H9 (cell line): ENCODE measurements around the gene KRT84. TPM values are rescaled to one million over a fixed set of nuclear protein-coding genes. Genes with fewer than 3 reads are reported as not detected.

Experiments
- DNase-seq: peaks from one replicate; pipeline ENCODE4 v3.0.0-alpha.2; 2017
- H2AFZ ChIP-seq: one replicate; pipeline ENCODE4 v1.6.1; 2013; ENCODE audit warnings: mild to moderate bottlenecking, low read length, control low read depth, moderate library complexity
- H2AK5ac ChIP-seq: 2 replicates; pipeline ENCODE4 v1.6.1; 2013; ENCODE audit warnings: low read length, control low read depth, mixed read lengths; ENCODE audit not compliant: insufficient read length
- H2BK120ac ChIP-seq: one replicate; pipeline ENCODE4 v1.6.1; 2013; ENCODE audit warnings: low read depth, mild to moderate bottlenecking, low read length, control low read depth, inconsistent platforms; ENCODE audit not compliant: poor library complexity, severe bottlenecking
- H2BK12ac ChIP-seq: 2 replicates; pipeline ENCODE4 v1.6.1; 2013; ENCODE audit warnings: low read length, control low read depth, mixed read lengths, low read depth; ENCODE audit not compliant: insufficient read length
- H2BK15ac ChIP-seq: 2 replicates; pipeline ENCODE4 v1.6.1; 2013; ENCODE audit warnings: low read depth, low read length, control low read depth
- H2BK20ac ChIP-seq: one replicate; pipeline ENCODE4 v1.6.1; 2013; ENCODE audit warnings: low read depth, mild to moderate bottlenecking, low read length, control low read depth, inconsistent platforms; ENCODE audit not compliant: poor library complexity, severe bottlenecking
- H2BK5ac ChIP-seq: 2 replicates; pipeline ENCODE4 v1.6.1; 2013; ENCODE audit warnings: low read length, control low read depth, mixed read lengths; ENCODE audit not compliant: insufficient read length
- H3K14ac ChIP-seq: 2 replicates; pipeline ENCODE4 v1.6.1; 2013; ENCODE audit warnings: low read length, control low read depth; ENCODE audit not compliant: insufficient read depth
- H3K18ac ChIP-seq: 2 replicates; pipeline ENCODE4 v1.6.1; 2013; ENCODE audit warnings: low read depth, mild to moderate bottlenecking, mixed read lengths, low read length, control low read depth; ENCODE audit not compliant: insufficient read length
- H3K23ac ChIP-seq: 2 replicates; pipeline ENCODE4 v1.6.1; 2013; ENCODE audit warnings: low read length, control low read depth, mixed read lengths, low read depth; ENCODE audit not compliant: insufficient read length
- H3K23me2 ChIP-seq: 2 replicates; pipeline ENCODE4 v1.6.1; 2013; ENCODE audit warnings: low read depth, mild to moderate bottlenecking, mixed read lengths, low read length, control low read depth; ENCODE audit not compliant: insufficient read length, poor library complexity, severe bottlenecking
- H3K27ac ChIP-seq: 2 replicates; pipeline ENCODE4 v1.5.1; 2013; ENCODE audit warnings: low read length, control low read depth, mixed read lengths, low read depth; ENCODE audit not compliant: insufficient read length
- H3K27me3 ChIP-seq: 2 replicates; pipeline ENCODE4 v1.6.1; 2013; ENCODE audit warnings: low read length, control low read depth, inconsistent platforms; ENCODE audit not compliant: insufficient read depth
- H3K4ac ChIP-seq: 2 replicates; pipeline ENCODE4 v1.6.1; 2013; ENCODE audit warnings: low read depth, mild to moderate bottlenecking, control low read depth, inconsistent platforms, low read length, moderate library complexity
- H3K4me1 ChIP-seq: 2 replicates; pipeline ENCODE4 v1.6.1; 2013; ENCODE audit warnings: low read length, control low read depth, inconsistent platforms; ENCODE audit not compliant: insufficient read depth
- H3K4me2 ChIP-seq: 2 replicates; pipeline ENCODE4 v1.6.1; 2013; ENCODE audit warnings: low read length, control low read depth, mixed read lengths; ENCODE audit not compliant: insufficient read length, insufficient read depth
- H3K56ac ChIP-seq: 2 replicates; pipeline ENCODE4 v1.6.1; 2013; ENCODE audit warnings: low read depth, mild to moderate bottlenecking, mixed read lengths, low read length, control low read depth; ENCODE audit not compliant: insufficient read length
- H3K79me1 ChIP-seq: 2 replicates; pipeline ENCODE4 v1.6.1; 2013; ENCODE audit warnings: low read depth, mild to moderate bottlenecking, moderate library complexity, low read length, control low read depth, inconsistent platforms; ENCODE audit not compliant: insufficient read depth, poor library complexity, severe bottlenecking
- H3K79me2 ChIP-seq: 2 replicates; pipeline ENCODE4 v1.6.1; 2013; ENCODE audit warnings: low read length, control low read depth, inconsistent platforms; ENCODE audit not compliant: insufficient read depth
- H3K9ac ChIP-seq: 2 replicates; pipeline ENCODE4 v1.6.1; 2013; ENCODE audit warnings: low read length, control low read depth, mixed read lengths; ENCODE audit not compliant: insufficient read length; ENCODE audit errors: extremely low read depth
- H3K9me3 ChIP-seq: one replicate; pipeline ENCODE4 v1.6.1; 2013; ENCODE audit warnings: low read depth, low read length, inconsistent platforms; ENCODE audit not compliant: control insufficient read depth
- H3T11ph ChIP-seq: one replicate; pipeline ENCODE4 v1.6.1; 2013; ENCODE audit warnings: mild to moderate bottlenecking, low read length, control low read depth, inconsistent platforms
- H4K20me1 ChIP-seq: one replicate; pipeline ENCODE4 v1.6.1; 2013; ENCODE audit not compliant: control insufficient read depth, insufficient read length, insufficient read depth
- H4K5ac ChIP-seq: 2 replicates; pipeline ENCODE4 v1.6.1; 2013; ENCODE audit warnings: low read depth, mild to moderate bottlenecking, mixed read lengths, low read length, control low read depth; ENCODE audit not compliant: insufficient read length
- H4K8ac ChIP-seq: replicated peaks from 2 replicates; pipeline ENCODE4 v1.6.1; 2013; ENCODE audit warnings: low read length, control low read depth, mixed read lengths, low read depth; ENCODE audit not compliant: insufficient read length
- H4K91ac ChIP-seq: 2 replicates; pipeline ENCODE4 v1.6.1; 2013; ENCODE audit warnings: low read depth, mild to moderate bottlenecking, moderate library complexity, mixed read lengths, low read length, control low read depth; ENCODE audit not compliant: insufficient read length
- H3K27ac Mint-ChIP-seq, 3 experiments: 2 replicates in 2 of 3; 3 replicates in 1 of 3; pipeline ENCODE4 v1.8.0; 2020 to 2021; ENCODE audit warnings: mixed read lengths in 3 of 3, mild to moderate bottlenecking in 1 of 3, moderate library complexity in 1 of 3
- H3K27me3 Mint-ChIP-seq: 2 replicates; pipeline ENCODE4 v1.8.0; 2021; ENCODE audit warnings: low read depth, mild to moderate bottlenecking, moderate library complexity, mixed read lengths
- H3K36me3 Mint-ChIP-seq, 3 experiments: 2 replicates in 2 of 3; 3 replicates in 1 of 3; pipeline ENCODE4 v1.8.0; 2020 to 2021; ENCODE audit warnings: low read depth in 3 of 3, mixed read lengths in 3 of 3; ENCODE audit not compliant: insufficient read depth in 1 of 3
- H3K4me1 Mint-ChIP-seq, 2 experiments: 2 replicates each; pipeline ENCODE4 v1.8.0; 2020; ENCODE audit warnings: mixed read lengths in 2 of 2
- H3K4me3 Mint-ChIP-seq, 2 experiments: 2 replicates in 1 of 2; 3 replicates in 1 of 2; pipeline ENCODE4 v1.8.0; 2020 to 2021; ENCODE audit warnings: mild to moderate bottlenecking in 2 of 2, mixed read lengths in 2 of 2, moderate library complexity in 1 of 2
- H3K9me3 Mint-ChIP-seq, 2 experiments: 2 replicates in 1 of 2; 3 replicates in 1 of 2; pipeline ENCODE4 v1.8.0; 2020; ENCODE audit warnings: mild to moderate bottlenecking in 2 of 2, mixed read lengths in 2 of 2, moderate library complexity in 1 of 2
- WGBS: extraction: QIAGEN DNeasy Blood & Tissue Kit; methylation state at CpG from one replicate; pipeline ENCODE4 v1.1.7; 2013; ENCODE audit warnings: missing lambda C conversion rate, low lambda C conversion rate, mixed read lengths; ENCODE audit not compliant: insufficient read length; ENCODE audit errors: extremely low coverage; 5-methylcytosine and 5-hydroxymethylcytosine counted together
- total RNA-seq: library from RNA; stranded (reverse); gene quantifications from 2 replicates; pipeline ENCODE4 v1.2.1, GENCODE V29; 2021
- TF ChIP-seq, protein P1 (sequence below): fragments of 200-600 bp; sonication (generic); conservative IDR thresholded peaks from 3 replicates; pipeline ENCODE4 v1.8.0; 2021; ENCODE audit warnings: antibody characterized with exemption, mild to moderate bottlenecking

Gene KRT84
- total RNA-seq, 1 experiment from 2014 or later = not detected

DNA sequence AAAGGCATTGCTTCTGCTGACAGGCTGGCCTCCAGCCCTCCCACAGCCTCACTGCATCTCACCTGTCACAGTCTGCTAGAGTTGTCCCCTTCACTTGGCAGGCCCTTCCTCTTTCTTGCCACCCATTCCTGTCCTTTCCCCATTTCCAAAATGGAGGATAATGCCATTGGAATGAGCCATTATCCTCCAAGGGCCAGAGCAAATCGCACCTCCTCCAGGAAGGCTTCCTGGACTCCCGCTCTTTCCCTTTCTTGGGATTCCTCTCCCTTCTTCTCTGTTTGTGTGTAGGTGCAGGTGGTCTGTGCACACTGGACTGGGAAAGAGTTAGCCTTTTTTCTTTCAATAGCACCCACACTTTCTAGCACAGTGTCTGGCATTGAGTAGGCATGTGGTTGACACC, 16.9 kb upstream of the KRT84 start:
- Histone ChIP-seq H3K79me1 (no peaks in the 10 kb centered on the region), H3K27me3 (no peaks in the 10 kb centered on the region; the same call in 1 of the 2 replicates), H3K14ac (no peak overlapping the region), H3K56ac (no peak overlapping the region), H2AK5ac (no peak overlapping the region), H2BK15ac (no peak overlapping the region), H2AFZ (no peak overlapping the region), H3K4me1 (peaks cover 1% of the 10 kb centered on the region; the same call in 1 of the 2 replicates), H4K91ac (no peak overlapping the region), H2BK20ac (no peak overlapping the region), H3K9ac (no peak overlapping the region), H3K4ac (no peak overlapping the region), H3K79me2 (no peaks in the 10 kb centered on the region), H2BK120ac (no peak overlapping the region), H3T11ph (no peak overlapping the region), H4K8ac (no peak overlapping the region), H3K9me3 (no peaks in the 10 kb centered on the region), H2BK12ac (no peak overlapping the region), H4K20me1 (no peaks in the 10 kb centered on the region), H2BK5ac (no peak overlapping the region), H3K27ac (no peak overlapping the region), H3K23me2 (no peaks in the 10 kb centered on the region), H4K5ac (no peak overlapping the region), H3K18ac (no peak overlapping the region), H3K4me2 (no peak overlapping the region), H3K23ac (no peak overlapping the region)
- Mint-ChIP-seq H3K36me3 (no peaks in the 10 kb centered on the region; a peak in 1 of 7 replicates), H3K4me1 (peaks cover 10 to 13% of the 10 kb centered on the region in 2 experiments), H3K27me3 (no peaks in the 10 kb centered on the region; the same call in 1 of the 2 replicates), H3K9me3 (no peaks in the 10 kb centered on the region), H3K27ac (no peak overlapping the region; a peak in 2 of 7 replicates), H3K4me3 (no peak overlapping the region; a peak in 1 of 5 replicates)
- no peak for DNase-seq
- TF ChIP-seq, protein P1, sequence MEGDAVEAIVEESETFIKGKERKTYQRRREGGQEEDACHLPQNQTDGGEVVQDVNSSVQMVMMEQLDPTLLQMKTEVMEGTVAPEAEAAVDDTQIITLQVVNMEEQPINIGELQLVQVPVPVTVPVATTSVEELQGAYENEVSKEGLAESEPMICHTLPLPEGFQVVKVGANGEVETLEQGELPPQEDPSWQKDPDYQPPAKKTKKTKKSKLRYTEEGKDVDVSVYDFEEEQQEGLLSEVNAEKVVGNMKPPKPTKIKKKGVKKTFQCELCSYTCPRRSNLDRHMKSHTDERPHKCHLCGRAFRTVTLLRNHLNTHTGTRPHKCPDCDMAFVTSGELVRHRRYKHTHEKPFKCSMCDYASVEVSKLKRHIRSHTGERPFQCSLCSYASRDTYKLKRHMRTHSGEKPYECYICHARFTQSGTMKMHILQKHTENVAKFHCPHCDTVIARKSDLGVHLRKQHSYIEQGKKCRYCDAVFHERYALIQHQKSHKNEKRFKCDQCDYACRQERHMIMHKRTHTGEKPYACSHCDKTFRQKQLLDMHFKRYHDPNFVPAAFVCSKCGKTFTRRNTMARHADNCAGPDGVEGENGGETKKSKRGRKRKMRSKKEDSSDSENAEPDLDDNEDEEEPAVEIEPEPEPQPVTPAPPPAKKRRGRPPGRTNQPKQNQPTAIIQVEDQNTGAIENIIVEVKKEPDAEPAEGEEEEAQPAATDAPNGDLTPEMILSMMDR = no peak
- WGBS = no CpG with 5 or more reads among the region's 2 CpGs
